SK-N-SH treated with all-trans-retinoic acid at 6 μM for 48 hours (cell line): ENCODE measurements around the gene ECM2.

Experiments used
- PATZ1 ChIP-seq: fragments of 250-450 bp; sonication (Bioruptor Pico); IDR thresholded peaks from 2 replicates; pipeline ENCODE4 v1.8.0; 2020; ENCODE audit warnings: mild to moderate bottlenecking, moderate library complexity, borderline replicate concordance
- ZFP3 ChIP-seq: fragments of 250-450 bp; sonication (Bioruptor Pico); IDR thresholded peaks from 2 replicates; pipeline ENCODE4 v1.5.0; 2020; ENCODE audit warnings: mild to moderate bottlenecking, moderate library complexity
- ZFP30 ChIP-seq: fragments of 450-650 bp; formaldehyde crosslinking; IDR thresholded peaks from 2 replicates; pipeline ENCODE4 v1.5.0; 2022; ENCODE audit warnings: mild to moderate bottlenecking, moderate library complexity

DNA sequence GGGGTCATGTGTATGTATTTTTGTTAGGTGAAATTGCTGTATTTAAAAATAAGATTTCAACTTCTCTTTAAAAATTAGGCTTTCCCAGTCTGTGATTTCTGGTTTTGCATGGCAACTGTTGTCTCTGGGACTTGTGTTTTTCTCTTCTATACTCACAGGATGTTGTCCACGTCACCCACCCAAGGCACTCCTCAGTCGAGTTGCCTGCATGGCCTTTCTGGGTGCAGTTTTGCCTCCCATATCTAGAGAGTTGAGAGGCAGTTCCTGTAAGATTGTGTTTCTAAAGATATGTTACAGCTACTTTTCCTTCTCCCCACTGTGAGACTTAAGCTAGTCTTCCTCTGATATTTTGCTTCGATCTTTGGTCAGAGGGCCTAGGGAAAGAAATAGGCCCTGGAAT lies 51.2 kb downstream of the ECM2 start:
- no peak for TF ChIP-seq PATZ1 (CRISPR knock-in tag)
- no peak for TF ChIP-seq ZFP3
- TF ChIP-seq ZFP30, result no peak
